Measurements from ENCODE around the gene CCDC172.

The CCDC172 gene

DNA sequence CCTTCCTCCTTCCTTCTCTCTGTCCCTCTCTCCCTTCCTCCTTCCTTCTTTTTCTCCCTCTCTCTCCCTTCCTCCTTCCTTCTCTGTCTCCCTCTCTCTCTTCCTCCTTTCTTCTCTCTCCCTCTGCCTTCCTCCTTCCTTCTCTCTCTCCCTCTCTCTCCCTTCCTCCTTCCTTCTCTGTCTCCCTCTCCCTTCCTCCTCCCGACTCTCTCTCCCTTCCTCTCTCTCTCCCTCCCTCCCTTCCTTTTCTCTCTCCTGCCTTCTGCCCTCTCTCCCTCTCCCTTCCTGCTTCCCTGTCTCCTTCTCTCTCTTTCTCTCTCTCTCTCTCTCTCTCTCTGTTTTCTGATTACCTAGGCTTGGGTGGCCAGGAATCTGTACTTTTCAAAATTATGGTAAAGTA lies 34.6 kb upstream of the CCDC172 start:
- no peak for DNase-seq (ENCODE audit: low read depth in 1 of 2, low spot score in 1 of 2)
- H3K27ac ChIP-seq (replicated peaks), result no peak overlapping the region
- no peaks in the 10 kb centered on the region for H3K27me3 ChIP-seq (ENCODE audit: insufficient read depth, poor library complexity, severe bottlenecking)
- no peak overlapping the region for H3K4me3 ChIP-seq (replicated peaks; ENCODE audit: insufficient read depth, low read length)
- TF ChIP-seq, protein P1, sequence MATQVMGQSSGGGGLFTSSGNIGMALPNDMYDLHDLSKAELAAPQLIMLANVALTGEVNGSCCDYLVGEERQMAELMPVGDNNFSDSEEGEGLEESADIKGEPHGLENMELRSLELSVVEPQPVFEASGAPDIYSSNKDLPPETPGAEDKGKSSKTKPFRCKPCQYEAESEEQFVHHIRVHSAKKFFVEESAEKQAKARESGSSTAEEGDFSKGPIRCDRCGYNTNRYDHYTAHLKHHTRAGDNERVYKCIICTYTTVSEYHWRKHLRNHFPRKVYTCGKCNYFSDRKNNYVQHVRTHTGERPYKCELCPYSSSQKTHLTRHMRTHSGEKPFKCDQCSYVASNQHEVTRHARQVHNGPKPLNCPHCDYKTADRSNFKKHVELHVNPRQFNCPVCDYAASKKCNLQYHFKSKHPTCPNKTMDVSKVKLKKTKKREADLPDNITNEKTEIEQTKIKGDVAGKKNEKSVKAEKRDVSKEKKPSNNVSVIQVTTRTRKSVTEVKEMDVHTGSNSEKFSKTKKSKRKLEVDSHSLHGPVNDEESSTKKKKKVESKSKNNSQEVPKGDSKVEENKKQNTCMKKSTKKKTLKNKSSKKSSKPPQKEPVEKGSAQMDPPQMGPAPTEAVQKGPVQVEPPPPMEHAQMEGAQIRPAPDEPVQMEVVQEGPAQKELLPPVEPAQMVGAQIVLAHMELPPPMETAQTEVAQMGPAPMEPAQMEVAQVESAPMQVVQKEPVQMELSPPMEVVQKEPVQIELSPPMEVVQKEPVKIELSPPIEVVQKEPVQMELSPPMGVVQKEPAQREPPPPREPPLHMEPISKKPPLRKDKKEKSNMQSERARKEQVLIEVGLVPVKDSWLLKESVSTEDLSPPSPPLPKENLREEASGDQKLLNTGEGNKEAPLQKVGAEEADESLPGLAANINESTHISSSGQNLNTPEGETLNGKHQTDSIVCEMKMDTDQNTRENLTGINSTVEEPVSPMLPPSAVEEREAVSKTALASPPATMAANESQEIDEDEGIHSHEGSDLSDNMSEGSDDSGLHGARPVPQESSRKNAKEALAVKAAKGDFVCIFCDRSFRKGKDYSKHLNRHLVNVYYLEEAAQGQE (IDR thresholded peaks at IDR 0.05; ENCODE audit: insufficient replicate concordance, low read depth), result no peak
- TF ChIP-seq, protein P2, sequence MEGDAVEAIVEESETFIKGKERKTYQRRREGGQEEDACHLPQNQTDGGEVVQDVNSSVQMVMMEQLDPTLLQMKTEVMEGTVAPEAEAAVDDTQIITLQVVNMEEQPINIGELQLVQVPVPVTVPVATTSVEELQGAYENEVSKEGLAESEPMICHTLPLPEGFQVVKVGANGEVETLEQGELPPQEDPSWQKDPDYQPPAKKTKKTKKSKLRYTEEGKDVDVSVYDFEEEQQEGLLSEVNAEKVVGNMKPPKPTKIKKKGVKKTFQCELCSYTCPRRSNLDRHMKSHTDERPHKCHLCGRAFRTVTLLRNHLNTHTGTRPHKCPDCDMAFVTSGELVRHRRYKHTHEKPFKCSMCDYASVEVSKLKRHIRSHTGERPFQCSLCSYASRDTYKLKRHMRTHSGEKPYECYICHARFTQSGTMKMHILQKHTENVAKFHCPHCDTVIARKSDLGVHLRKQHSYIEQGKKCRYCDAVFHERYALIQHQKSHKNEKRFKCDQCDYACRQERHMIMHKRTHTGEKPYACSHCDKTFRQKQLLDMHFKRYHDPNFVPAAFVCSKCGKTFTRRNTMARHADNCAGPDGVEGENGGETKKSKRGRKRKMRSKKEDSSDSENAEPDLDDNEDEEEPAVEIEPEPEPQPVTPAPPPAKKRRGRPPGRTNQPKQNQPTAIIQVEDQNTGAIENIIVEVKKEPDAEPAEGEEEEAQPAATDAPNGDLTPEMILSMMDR (IDR thresholded peaks at IDR 0.05; ENCODE audit: insufficient read depth, low read length), result no peak

DNA sequence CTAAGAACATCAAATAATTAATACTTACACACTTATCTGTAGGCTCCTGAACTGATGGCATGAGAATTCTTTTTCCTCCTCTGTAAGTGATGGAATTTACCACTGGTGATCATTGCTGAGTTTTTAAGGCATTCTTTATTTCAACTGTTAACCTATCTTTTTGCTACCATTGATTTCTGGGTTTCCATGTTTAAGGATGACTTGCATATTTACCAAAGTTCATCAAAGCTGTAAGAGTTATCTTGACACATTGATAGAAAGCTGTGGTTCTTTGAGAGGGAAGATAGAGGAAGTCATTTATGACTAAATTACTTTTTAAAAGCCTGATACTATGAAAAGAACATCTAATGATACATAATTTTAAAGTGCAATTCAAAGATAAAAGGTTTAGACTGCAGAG lies 31.8 kb upstream of the CCDC172 start:
- Histone ChIP-seq H3K27ac (replicated peaks) (no peak overlapping the region), H3K27me3 (ENCODE audit: insufficient read depth, poor library complexity, severe bottlenecking) (no peaks in the 10 kb centered on the region), H3K4me3 (replicated peaks; ENCODE audit: insufficient read depth, low read length) (no peak overlapping the region)
- TF ChIP-seq GABPA (IDR thresholded peaks at IDR 0.05; ENCODE audit: low read depth) (no peak), SPI1 (IDR thresholded peaks at IDR 0.05; ENCODE audit: borderline replicate concordance, low read depth) (no peak), POLR2AphosphoS5 (IDR thresholded peaks at IDR 0.05; ENCODE audit: low read depth) (no peak)
- TF ChIP-seq, protein P2 (IDR thresholded peaks at IDR 0.05; ENCODE audit: insufficient read depth, low read length), result no peak
- TF ChIP-seq, protein P1 (IDR thresholded peaks at IDR 0.05; ENCODE audit: insufficient replicate concordance, low read depth), result no peak
- DNase-seq (ENCODE audit: low read depth in 1 of 2, low spot score in 1 of 2), result no peak

DNA sequence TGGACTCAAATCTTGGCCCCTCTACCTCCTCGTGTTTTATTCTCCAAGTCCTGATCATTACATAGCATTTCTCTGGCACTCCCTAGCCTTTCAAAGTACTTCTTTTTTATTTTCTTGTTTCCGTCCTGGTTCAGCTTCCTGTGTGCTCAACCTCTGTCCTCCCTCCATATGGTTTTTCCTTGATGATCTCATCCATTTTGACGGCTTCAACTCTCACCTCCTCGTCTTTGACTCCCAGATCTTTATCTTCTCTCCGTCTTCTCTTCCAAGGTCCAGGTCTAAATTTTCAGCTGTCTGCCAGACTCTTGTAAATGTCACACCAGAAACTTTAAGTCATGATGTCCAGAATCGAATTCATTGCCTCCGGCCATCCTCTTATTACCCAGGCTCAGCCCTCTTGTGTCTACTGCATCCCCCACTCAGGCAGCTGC lies 27.9 kb upstream of the CCDC172 start:
- Histone ChIP-seq H3K27me3 (ENCODE audit: insufficient read depth, poor library complexity, severe bottlenecking) (no peaks in the 10 kb centered on the region), H3K27ac (replicated peaks) (no peak overlapping the region), H3K4me3 (replicated peaks; ENCODE audit: insufficient read depth, low read length) (no peak overlapping the region)
- TF ChIP-seq, protein P1 (IDR thresholded peaks at IDR 0.05; ENCODE audit: insufficient replicate concordance, low read depth), result no peak
- TF ChIP-seq GABPA (IDR thresholded peaks at IDR 0.05; ENCODE audit: low read depth) (no peak), POLR2AphosphoS5 (IDR thresholded peaks at IDR 0.05; ENCODE audit: low read depth) (no peak), SPI1 (IDR thresholded peaks at IDR 0.05; ENCODE audit: borderline replicate concordance, low read depth) (no peak)
- TF ChIP-seq, protein P2 (IDR thresholded peaks at IDR 0.05; ENCODE audit: insufficient read depth, low read length), result no peak
- no peak for DNase-seq (ENCODE audit: low read depth in 1 of 2, low spot score in 1 of 2)
